Activated CD8-positive, alpha-beta memory T cell treated with anti-CD3 and anti-CD28 coated beads, Interleukin-2, amount 50 U/mL, for 1 hour (primary cell): Measurements from ENCODE around the gene PABPN1.
"Not testable (repeated sequence)": the region's sequence is repeated elsewhere in the genome, so short reads cannot be mapped to it uniquely, and the experiment has no call there.

Experiments used
- DNase-seq: peaks from one replicate; pipeline ENCODE4 v3.0.0-alpha.2; 2020; ENCODE audit errors: extremely low read depth

Gene PABPN1

GRCh38 chr14:23301288-23301968, 19.8 kb upstream of the PABPN1 start:
- DNase-seq = peak; percentile 74

GRCh38 chr14:23301969-23302289, 19.3 kb upstream of the PABPN1 start:
- DNase-seq = no peak

GRCh38 chr14:23302290-23303225, 18.7 kb upstream of the PABPN1 start, which contains the start of gene PPP1R3E:
Gene PPP1R3E (minus strand): TSS chr14:23302859. CDS start chr14:23302576, 283 bp downstream.
- DNase-seq = peak; percentile 67

GRCh38 chr14:23306412-23307145, 14.7 kb upstream of the PABPN1 start, which contains the start of gene BCL2L2:
Gene BCL2L2 (plus strand): TSS chr14:23306833. CDS start chr14:23307768, 935 bp downstream.
- DNase-seq = no peak

- no peak for DNase-seq
Measured at GRCh38 chr14:23307146-23307530, 14.1 kb upstream of the PABPN1 start.

- no peak for DNase-seq
Measured at GRCh38 chr14:23307687-23308644, 13.3 kb upstream of the PABPN1 start.

GRCh38 chr14:23308721-23309445, 12.4 kb upstream of the PABPN1 start:
- no peak for DNase-seq

- DNase-seq = no peak
Measured at GRCh38 chr14:23310546-23310945, 10.7 kb upstream of the PABPN1 start.

GRCh38 chr14:23316300-23316699, 5.0 kb upstream of the PABPN1 start:
- no peak for DNase-seq

GRCh38 chr14:23319746-23320583, 1.3 kb upstream of the PABPN1 start:
- no peak for DNase-seq

GRCh38 chr14:23321572-23322547, 603 bp downstream of the PABPN1 start:
- DNase-seq = no peak

- no peak for DNase-seq
Measured at GRCh38 chr14:23322568-23323517, 1.6 kb downstream of the PABPN1 start.

- DNase-seq = no peak
Measured at GRCh38 chr14:23323838-23324454, 2.7 kb downstream of the PABPN1 start.

- DNase-seq = no peak
Measured at GRCh38 chr14:23324455-23324846, 3.2 kb downstream of the PABPN1 start.

- no peak for DNase-seq
Measured at GRCh38 chr14:23324993-23325392, 3.7 kb downstream of the PABPN1 start.

GRCh38 chr14:23325746-23326145, 4.5 kb downstream of the PABPN1 start:
- not testable (repeated sequence) for DNase-seq
